ENCODE measurements around the gene NPAS2.

NPAS2 gene

GRCh38 chr2:100833331-100833730 lies 13.4 kb downstream of the NPAS2 start:
- no peak overlapping the region for H3K27ac Mint-ChIP-seq
- no peak for TF ChIP-seq CTCF (IDR thresholded peaks at IDR 0.05; ENCODE audit: unreplicated experiment in 3 of 3)

GRCh38 chr2:100834221-100834620 lies 14.3 kb downstream of the NPAS2 start:
- Mint-ChIP-seq H3K4me3 (no peak overlapping the region), H3K27ac (no peak overlapping the region), H3K4me1 (peaks cover 10% of the 10 kb centered on the region), H3K9me3 (peaks cover 2% of the 10 kb centered on the region), H3K36me3 (ENCODE audit: low read depth) (no peaks in the 10 kb centered on the region), H3K27me3 (ENCODE audit: low read depth) (peaks cover 5% of the 10 kb centered on the region)
- no peak for TF ChIP-seq CTCF (IDR thresholded peaks at IDR 0.05; ENCODE audit: unreplicated experiment in 3 of 3)

More at GRCh38 chr2:100833331-100833730, 13.4 kb downstream of the NPAS2 start:
- H3K4me1 Mint-ChIP-seq: peaks cover 10% of the 10 kb centered on the region
- no peaks in the 10 kb centered on the region for H3K36me3 Mint-ChIP-seq (ENCODE audit: low read depth)
- H3K9me3 Mint-ChIP-seq: peaks cover 7% of the 10 kb centered on the region
- peaks cover 5% of the 10 kb centered on the region for H3K27me3 Mint-ChIP-seq (ENCODE audit: low read depth)
- no peak overlapping the region for H3K4me3 Mint-ChIP-seq

GRCh38 chr2:100835006-100835659 lies 15.2 kb downstream of the NPAS2 start:
- no peak for TF ChIP-seq CTCF (IDR thresholded peaks at IDR 0.05; ENCODE audit: unreplicated experiment in 3 of 3)
- H3K9me3 Mint-ChIP-seq: peaks cover 2% of the 10 kb centered on the region
- H3K27ac Mint-ChIP-seq: no peak overlapping the region
- peaks cover 5% of the 10 kb centered on the region for H3K27me3 Mint-ChIP-seq (ENCODE audit: low read depth)
- peaks cover 10% of the 10 kb centered on the region for H3K4me1 Mint-ChIP-seq
- no peaks in the 10 kb centered on the region for H3K36me3 Mint-ChIP-seq (ENCODE audit: low read depth)
- no peak overlapping the region for H3K4me3 Mint-ChIP-seq

GRCh38 chr2:100840519-100840918 lies 20.6 kb downstream of the NPAS2 start:
- H3K27ac Mint-ChIP-seq: no peak overlapping the region

GRCh38 chr2:100842241-100842922 lies 22.4 kb downstream of the NPAS2 start:
- Mint-ChIP-seq H3K9me3 (peaks cover 4% of the 10 kb centered on the region), H3K36me3 (ENCODE audit: low read depth) (no peaks in the 10 kb centered on the region), H3K27ac (no peak overlapping the region), H3K4me1 (no peaks in the 10 kb centered on the region), H3K4me3 (no peak overlapping the region), H3K27me3 (ENCODE audit: low read depth) (peaks cover 4% of the 10 kb centered on the region)
- TF ChIP-seq CTCF (IDR thresholded peaks at IDR 0.05; ENCODE audit: unreplicated experiment in 3 of 3): no peak

More at GRCh38 chr2:100840519-100840918, 20.6 kb downstream of the NPAS2 start:
- H3K27me3 Mint-ChIP-seq (ENCODE audit: low read depth): peaks cover 4% of the 10 kb centered on the region
- no peak overlapping the region for H3K4me3 Mint-ChIP-seq
- no peaks in the 10 kb centered on the region for H3K36me3 Mint-ChIP-seq (ENCODE audit: low read depth)
- H3K9me3 Mint-ChIP-seq: peaks cover 4% of the 10 kb centered on the region
- no peaks in the 10 kb centered on the region for H3K4me1 Mint-ChIP-seq
- no peak for TF ChIP-seq CTCF (IDR thresholded peaks at IDR 0.05; ENCODE audit: unreplicated experiment in 3 of 3)
